Renal cortex interstitium (tissue), 11 donors: ENCODE data around the gene GRAMD2A. TPM values are rescaled to one million over a fixed set of nuclear protein-coding genes. Genes with fewer than 3 reads are reported as not detected.

Experiments
- DNase-seq, 11 donors: peaks; one replicate each; pipeline ENCODE4 v3.0.0-alpha.2; 2013; ENCODE audit warnings: low read depth in 9 of 11, low spot score in 4 of 11; ENCODE audit errors: extremely low read depth in 1 of 11
- polyA plus RNA-seq, 3 donors: library from polyadenylated mRNA; unstranded; fragments of 120-200 nt; gene quantifications; one replicate each; pipeline ENCODE4 v1.2.1, GENCODE V29; 2013; ENCODE audit not compliant: insufficient read length in 3 of 3

Gene GRAMD2A
- polyA plus RNA-seq, 3 donors = 7.0 to 15.4 (median 8.7) TPM

DNA sequence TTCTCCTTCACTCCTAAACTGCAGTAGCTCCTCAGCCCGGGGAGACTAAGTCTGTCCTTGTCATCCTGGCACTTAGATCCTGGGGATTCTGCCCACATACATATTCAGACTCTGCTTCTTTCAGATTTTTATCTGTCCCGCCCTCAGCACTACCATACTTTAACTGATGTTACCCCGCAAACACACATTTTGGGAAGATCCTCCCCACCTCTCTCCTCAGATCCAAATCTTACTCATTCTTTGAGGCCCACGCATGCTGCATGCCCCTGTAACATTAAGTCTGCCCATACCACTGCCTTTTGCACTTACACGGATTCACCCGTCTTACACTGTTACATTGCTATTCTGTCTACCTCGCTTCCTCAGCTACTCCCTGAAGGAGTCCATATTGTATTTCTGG lies 43.3 kb downstream of the GRAMD2A start:
- no peak for DNase-seq

DNA sequence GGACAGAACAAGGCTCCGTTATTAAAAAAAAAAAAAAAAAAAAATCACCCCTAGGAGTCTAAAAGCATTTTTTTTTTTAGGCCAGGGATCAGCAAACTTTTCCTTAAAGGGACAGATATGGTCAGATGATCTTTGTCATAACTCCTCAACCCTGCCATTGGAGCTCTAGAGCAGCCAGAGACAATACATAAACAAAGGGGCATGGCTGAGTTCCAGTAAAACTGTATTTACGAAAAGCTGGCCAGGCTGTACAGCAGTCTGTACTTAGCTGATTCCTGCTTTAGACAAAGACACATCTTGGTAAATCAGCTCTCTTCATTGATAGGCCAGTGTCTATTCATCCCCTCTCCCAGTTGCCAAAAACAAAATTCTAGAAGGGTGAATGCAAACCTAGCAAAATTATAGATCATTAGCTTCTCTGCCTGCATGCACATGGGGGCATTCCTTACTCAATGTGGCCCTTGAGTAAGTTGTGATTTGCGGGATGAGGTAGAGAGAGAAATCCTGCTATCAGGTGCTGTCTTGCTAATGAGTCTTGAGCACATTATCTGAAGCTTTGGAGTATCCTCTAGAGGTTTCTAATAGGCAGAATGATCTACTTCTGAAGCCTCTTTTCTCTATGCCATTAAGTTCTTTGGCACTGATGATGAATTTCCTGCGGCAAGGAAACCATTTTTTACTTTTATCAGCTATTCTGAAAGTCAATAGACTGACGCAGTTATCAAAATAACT lies 44.2 kb downstream of the GRAMD2A start:
- no peak for DNase-seq

DNA sequence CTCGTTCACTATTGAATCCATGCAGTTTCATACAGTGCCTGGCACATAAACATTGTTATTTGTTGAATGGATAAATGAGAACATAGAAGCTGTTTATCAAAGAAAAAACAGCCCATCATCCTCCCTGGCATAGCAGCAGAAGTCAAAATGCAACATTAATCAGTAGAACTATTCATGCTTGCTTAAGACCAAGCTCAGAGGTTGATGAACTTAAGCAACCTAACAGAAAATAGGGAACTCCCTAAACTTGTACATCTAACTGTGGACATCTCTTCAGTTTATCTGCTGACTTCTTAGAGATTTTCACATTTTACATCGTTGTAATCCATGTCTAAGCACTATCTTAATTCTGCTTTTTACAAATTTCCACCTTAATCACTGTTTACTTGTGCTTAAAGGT lies 50.2 kb downstream of the GRAMD2A start:
- DNase-seq = no peak

DNA sequence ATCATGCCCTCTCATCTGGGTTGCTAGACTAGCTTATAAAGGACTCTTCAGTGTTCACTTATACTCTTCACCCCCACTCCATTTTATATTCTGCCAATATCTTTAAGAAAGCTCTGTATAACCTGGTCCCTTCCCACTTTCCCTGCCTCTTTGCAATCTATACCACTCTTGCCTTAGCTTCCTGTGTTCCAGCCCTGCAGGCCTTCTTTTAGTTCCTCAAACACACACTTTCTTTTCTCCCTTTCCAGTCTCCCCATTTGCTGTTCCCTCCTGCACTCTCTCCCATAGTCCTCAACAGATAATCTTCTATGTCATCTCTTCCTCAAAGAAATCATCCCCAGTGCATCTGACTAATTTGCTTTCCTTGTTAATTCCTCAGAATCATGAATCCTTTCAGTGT lies 50.7 kb downstream of the GRAMD2A start:
- no peak for DNase-seq

DNA sequence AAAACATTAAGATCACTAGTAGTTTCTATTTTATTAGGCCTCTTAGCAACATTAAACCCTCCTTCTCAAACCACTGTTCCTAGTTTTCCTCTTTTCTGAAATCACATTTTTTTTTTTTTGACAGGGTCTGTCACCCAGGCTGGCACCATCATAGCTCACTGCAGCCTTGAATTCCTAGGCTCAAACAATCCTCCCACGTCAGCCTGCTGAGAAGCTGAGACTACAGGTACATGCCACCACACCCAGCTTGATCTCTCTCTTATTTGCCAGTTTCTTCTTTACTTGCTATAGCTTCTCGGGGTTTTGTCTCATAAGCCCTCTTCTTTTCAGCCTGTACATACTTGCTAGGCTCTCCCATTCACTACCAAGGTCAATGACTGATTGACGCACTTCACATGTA lies 51.4 kb downstream of the GRAMD2A start:
- no peak for DNase-seq

DNA sequence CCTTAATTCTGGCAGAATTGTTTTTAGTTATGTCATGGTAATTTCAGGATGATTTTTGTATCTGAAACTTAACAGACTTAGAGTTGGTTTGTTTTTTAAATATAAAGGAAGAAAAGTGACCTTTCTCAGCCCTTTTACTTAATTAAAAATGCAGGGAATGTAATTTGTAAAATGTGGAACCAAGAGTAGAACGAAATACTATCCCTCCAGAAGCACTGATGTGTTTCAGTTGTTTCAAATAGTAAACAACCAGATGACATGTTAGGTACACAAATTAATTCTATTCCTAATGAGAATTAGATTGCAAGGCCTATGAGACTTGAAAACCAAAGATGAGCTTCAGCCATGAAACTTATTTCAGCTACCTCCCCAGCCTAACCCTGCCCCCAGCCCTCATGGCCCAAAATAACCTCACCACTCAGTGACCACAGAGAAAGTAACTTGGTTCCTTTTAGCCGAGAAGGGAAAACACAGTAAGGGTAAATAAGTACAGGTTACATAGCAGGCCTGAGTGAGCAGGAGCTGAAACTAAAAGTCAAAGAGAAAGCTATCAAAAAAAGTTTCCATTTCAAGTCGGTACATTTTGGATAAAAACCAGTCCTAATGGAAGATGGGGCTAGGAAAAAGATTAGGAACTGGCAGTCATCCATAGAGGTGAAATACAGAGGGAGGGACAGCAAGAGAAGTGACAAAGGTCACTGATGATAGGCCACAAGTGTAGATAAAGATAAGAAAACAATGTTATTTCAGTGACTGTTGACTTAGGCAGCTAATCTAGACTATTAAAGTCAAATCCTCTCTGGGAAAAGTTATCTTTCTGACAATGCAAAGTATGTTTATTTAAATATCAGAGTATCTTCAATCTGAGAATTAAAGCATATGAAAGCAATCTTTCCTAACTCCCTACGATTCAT lies 56.2 kb downstream of the GRAMD2A start:
- DNase-seq = no peak

DNA sequence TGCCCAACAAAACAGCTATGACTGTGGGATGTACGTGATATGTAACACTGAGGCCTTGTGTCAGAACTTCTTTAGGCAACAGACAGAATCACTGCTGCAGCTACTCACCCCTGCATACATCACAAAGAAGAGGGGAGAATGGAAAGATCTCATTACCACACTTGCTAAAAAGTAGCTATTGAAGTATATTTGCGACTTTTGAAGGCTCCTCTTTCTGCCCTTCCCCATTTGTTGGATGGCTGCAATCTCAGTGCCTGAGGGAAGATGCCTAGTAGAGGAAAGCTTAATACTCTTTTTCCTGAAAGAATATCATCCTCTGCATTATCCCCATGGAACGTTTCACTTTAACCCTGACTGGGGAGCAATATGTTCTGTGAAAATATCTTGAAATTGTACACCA lies 57.5 kb downstream of the GRAMD2A start:
- no peak for DNase-seq

DNA sequence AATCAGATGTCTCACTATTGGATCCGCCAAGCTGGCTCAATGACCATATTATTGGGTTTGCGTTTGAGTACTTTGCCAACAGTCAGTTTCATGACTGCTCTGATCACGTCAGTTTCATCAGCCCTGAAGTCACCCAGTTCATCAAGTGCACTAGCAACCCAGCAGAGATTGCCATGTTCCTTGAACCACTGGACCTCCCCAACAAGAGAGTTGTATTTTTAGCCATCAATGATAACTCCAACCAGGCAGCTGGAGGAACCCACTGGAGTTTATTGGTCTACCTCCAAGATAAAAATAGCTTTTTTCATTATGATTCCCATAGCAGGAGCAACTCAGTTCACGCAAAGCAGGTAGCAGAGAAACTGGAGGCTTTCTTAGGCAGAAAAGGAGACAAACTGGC lies 57.9 kb downstream of the GRAMD2A start:
- DNase-seq = no peak

DNA sequence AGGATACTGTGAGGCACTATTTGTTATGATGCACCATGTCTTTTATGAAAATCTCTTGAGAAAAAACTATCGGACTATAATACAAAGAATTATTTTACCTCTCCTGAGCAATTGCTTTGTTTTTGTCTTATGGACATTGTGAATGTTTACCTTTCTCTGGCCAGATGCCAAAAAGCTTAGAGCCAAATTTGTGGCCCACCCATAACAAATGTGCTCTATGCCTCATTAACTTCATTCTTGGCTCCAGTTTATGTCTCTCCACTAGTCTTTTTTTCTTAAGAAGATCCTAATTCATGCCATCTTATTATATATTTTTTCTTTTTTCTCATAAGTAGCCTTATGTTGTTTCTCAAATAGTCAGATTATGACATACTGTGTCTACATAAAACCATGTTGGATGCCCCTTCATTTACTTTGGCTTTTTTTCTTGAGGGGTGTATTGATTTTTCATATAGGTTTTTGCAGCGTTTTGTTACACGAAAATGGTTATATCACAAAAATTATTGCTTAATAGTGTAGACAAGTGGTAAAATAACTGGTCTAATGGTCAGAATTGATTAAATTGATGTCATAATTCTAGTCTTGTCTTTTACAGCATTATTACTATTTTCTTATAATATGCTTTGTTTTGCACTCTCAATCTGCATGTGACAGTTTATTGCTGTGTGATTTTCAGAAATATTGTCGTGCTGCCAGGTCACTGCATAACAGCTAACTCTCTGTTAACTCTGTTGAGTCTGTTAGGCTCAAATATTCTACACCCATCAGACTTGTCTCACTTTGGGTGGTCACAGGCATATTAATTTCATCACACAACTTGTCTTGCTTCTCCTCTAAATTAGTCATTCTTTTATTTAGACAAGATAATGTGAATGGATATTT lies 61.2 kb downstream of the GRAMD2A start:
- peak in 4 of 11 donors; percentile 25 to 46 (median 32) for DNase-seq

DNA sequence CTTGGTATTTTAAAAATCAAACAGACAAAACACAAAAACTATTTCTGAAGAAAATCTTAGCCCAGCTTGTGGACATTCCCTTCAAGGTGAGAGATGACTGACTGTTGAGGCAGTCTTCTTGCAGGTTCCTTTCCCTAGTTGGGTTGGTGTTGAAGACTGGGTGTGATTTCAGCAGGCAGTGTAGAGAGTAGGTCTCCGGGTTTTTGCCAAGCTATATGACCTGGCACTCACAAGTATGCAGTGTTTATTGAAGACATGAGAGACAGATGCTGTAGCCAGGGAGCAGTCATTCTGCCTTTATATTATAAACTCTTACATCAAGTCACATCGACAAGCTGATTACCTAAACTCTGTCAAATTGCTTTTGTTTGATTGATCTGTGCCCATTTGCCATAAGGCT lies 61.9 kb downstream of the GRAMD2A start:
- no peak for DNase-seq

DNA sequence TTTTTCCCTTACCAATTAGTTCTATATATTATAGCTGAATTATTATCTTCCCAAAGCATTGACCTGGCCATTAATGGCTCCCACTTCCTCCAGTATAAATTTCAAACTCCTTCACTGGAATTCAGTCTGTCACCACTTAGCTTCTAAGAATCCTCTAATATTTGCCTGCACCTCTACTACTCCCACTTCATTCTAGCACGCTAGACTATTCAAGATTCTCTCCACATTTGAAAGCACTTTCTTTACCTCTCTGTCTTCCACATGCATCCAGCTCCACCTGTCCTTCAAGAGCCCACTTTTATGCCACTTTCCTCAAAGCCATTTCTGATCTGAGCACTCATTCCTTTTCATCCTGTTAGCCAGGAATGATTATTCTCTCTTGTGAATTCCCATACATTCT lies 64.4 kb downstream of the GRAMD2A start:
- DNase-seq = no peak

DNA sequence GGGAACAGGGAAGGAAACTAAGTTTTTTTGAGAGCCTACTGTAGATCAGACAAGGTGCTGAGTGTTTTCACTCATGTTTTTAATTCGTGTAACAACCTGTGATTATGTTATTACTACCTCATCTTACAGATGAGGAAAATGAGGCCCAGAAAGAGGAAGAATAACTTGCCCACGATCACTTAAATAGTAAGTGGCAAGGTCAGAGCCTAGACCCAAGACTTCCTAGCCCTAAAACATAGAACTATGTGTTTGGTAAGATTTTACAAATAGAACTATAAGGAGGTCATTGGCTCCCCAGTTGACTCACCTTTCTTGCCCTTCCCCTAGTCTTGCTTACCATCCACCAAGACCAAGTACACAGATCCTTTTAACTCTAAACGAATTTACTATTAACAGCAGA lies 65.7 kb downstream of the GRAMD2A start:
- DNase-seq = no peak

DNA sequence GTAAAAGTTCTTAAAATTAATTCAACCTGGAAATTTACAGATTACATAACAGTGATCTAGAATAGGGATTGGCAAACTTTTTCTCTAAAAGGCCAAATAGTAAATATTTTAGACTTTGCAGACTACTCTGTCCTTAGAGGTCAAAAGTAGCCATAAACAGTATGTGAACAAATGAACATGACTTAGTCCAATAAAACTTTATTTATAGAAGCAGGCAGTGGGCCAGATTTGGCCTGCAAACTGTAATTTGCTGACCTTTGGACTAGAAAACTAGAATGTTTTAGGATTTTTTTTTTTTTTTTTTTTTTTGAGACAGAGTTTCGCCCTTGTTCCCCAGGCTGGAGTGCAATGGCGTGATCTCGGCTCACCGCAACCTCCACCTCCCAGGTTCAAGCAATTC lies 67.3 kb downstream of the GRAMD2A start:
- no peak for DNase-seq

DNA sequence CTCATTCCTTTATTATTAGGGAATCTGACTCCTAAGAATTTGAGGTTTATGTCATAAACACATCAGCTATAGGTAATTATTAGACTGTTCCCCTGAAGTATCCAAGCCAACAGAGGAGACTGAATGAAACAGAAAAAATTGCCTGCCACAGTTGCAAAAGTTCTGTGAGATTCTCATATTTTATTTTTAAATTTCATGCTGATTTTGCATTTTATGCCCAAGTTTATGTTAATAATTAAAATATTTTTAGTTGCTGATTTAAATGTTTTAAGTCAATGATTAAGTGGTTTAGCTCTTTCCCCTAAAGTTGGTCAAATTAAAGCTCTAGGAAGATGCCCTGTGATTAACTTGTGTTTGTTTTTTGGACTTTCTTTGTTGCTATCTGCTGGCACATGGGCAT lies 69.2 kb downstream of the GRAMD2A start:
- DNase-seq = no peak

DNA sequence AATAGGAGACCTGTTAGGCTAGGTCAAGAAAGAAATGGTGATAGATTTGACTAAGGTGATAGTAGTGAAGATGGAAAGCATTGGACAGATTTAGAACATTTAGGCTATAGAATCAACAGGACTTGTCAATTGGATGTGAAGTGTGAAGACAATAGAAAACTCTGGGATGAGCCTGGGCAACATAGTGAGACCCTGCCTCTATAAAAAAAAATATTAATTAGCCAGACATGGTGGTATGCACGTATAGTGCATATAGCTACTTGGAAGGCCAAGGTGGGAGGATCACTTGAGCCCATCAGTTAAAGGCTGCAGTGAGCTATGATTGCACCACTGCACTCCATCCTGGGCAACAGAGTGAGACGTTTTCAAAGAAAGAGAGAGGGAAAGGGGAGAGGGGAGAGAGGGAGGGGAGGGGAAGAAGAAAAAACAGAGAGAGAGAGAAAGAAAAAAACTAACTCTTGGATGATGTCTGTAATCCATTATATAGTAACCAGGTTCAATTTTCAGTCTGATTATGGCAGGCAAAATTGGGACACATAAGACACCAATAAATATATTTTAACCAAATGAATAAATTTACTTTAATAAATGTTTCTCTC lies 69.8 kb downstream of the GRAMD2A start:
- DNase-seq = no peak

DNA sequence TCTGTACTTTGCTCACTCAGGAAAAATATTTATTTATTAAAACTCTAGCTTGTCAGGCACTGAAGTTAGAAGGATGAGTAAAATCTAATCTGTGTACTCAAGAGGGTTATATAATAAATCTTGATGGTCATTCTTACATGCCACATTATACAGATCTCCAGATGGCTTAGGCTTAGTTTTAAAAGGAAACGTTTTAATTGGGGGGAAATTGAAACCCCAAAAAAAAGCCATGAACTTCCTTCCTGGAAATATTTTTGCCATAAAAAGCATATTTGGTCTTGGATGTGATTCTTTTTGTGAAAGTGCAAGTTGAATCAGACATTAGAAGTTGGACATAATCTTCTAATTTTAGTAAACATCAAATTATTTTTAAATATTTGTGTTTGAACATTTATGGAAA lies 73.4 kb downstream of the GRAMD2A start:
- DNase-seq = no peak

DNA sequence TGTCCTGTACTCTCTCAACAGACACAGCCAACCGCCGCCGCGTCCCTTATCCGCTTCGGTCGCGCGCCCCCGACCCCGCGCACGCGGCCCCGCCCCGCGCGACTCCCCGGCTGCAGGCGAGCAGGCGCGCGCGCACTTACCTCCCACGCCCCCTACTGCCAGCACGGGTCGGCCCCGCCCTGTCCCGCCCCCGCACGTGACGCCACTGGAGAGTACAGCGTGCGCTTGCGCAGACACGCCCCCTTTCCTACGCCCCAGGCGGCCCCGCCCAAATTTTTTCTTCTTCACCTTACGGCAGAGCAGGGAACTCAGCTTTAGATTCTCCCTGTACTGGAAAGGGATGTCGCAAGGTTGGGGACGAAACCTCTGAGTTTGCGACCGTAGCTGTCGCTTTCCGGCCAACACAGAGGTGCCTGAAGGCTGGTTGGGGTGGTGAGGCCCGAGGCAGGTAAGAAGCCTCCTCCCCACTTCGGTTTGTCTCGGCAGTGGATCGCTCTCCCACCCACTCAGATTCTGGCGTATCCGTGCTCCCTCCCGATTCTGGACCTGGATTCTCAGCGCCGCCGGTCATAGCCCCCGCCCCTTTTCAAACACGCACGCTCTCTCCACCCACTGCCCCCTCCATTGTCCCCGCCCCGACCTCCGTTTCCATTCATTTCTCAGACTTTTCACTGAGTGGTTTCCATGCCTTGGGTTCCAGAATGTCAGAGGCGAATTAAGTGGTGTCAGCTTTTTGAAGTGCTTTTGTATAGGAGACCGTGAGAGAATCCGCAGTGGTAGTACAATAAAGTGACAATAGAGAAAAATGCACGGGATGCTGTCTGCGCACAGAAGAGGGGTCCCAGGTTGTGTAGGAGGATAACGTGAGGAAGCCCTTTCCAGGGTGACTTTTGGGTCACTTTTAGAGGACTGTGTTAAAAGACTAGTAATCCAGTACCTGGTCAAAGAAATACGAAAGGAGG lies 79.3 kb downstream of the GRAMD2A start, which contains the start of the genes MYO9A and SENP8:
Gene MYO9A, minus strand, starts transcription at position 134 of the 962 bp plus-strand sequence. CDS start 71,587 bp downstream, outside the sequence.
Gene SENP8, plus strand, starts transcription at position 387 of the 962 bp plus-strand sequence. CDS start 21,221 bp downstream, outside the sequence.
- DNase-seq = peak; percentile 95 to 98 (median 96)
